ENCODE results near the gene UBE2Q2.

Gene UBE2Q2

GRCh38 chr15:75927601-75928000 lies 84.4 kb downstream of the UBE2Q2 start:
- FAIRE-seq: no peak

GRCh38 chr15:75928680-75929608 lies 85.7 kb downstream of the UBE2Q2 start:
- FAIRE-seq: no peak

DNA sequence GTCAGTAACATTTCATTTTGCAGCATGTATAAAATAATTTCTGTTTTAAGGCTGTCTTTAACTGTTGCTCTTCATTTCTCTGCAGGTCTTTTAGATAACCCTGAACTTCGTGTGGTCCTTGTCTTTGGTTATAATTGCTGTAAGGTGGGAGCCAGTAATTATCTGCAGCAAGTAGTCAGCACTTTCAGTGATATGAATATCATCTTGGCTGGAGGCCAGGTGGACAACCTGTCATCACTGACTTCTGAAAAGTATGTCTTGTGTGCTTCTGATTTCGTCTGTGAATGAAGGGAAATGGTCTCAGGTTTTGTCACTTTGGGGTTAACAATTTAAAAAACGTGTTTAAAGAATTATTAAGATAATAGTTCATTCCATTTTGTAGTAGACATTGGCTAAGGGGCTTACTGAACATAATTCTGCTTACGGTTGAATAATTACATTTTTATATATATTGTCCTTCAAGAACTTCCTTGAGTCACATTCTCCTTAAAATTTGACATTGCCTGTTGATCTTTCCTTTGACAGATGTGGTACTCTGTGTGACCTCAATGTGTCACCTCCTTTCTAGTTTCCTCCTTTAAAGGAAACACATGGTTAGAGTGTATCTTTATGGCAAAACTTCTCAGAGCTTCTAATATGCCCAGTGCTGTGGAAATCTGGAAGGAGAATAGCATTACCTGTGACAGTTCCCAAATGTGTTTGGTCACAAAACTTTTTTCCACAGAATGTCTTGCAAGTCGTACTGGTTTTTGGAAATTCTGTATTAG lies 86.7 kb downstream of the UBE2Q2 start:
- FAIRE-seq: no peak

DNA sequence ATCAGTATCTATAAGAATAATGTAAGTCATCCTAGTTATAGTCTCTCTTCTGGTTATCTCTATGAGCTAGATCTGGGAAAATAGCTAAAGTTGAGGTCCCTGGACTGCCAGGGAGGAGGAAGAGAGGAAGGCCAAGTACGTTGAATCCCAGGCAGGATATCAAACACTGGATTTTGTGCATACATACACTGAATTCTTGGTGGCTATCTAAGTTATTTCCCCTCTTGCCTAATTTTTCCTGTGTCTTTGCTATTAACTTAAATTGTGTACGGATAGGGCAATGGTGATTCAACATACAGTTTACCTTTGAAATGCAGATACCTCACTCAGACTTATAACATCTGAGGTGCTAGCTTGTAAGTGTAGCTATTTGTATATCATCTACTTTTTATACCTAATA lies 87.6 kb downstream of the UBE2Q2 start:
- FAIRE-seq: no peak

- FAIRE-seq: no peak
These were observed 99.2 kb downstream of the UBE2Q2 start for GRCh38 chr15:75942464-75942863.

- no peak for FAIRE-seq
These were observed 100.0 kb downstream of the UBE2Q2 start for GRCh38 chr15:75943246-75943645.

- FAIRE-seq: no peak
These were observed 100.5 kb downstream of the UBE2Q2 start for GRCh38 chr15:75943713-75944215.

GRCh38 chr15:75945953-75946352 lies 102.7 kb downstream of the UBE2Q2 start:
- FAIRE-seq: no peak

GRCh38 chr15:75947092-75947491 lies 103.8 kb downstream of the UBE2Q2 start:
- FAIRE-seq: no peak

GRCh38 chr15:75948761-75949296 lies 105.6 kb downstream of the UBE2Q2 start:
- FAIRE-seq: no peak

All from endometrium (tissue), 2 donors.